HepG2 (cell line): ENCODE data around the gene HSPA1A.

Experiments
- BCL6 ChIP-seq: IDR thresholded peaks from 2 replicates; pipeline ENCODE4 v1.6.1; 2016; ENCODE audit warnings: missing genetic modification reagents, missing compliant biosample characterization
- CTCF ChIP-seq: sonication (generic); formaldehyde crosslinking; IDR thresholded peaks from 2 replicates; pipeline ENCODE4 v1.5.0; 2020; ENCODE audit warnings: mild to moderate bottlenecking, missing genetic modification reagents, moderate library complexity
- ELF4 ChIP-seq: sonication (generic); formaldehyde crosslinking; IDR thresholded peaks from 2 replicates; pipeline ENCODE4 v1.5.0; 2020; ENCODE audit warnings: missing genetic modification reagents, mild to moderate bottlenecking, moderate library complexity, borderline replicate concordance
- FOXP4 ChIP-seq: sonication (generic); formaldehyde crosslinking; IDR thresholded peaks from 2 replicates; pipeline ENCODE4 v1.4.0; 2020; ENCODE audit warnings: missing genetic modification reagents
- HOXA7 ChIP-seq: sonication (generic); formaldehyde crosslinking; IDR thresholded peaks from 2 replicates; pipeline ENCODE4 v1.8.1; 2022; ENCODE audit warnings: mild to moderate bottlenecking, missing genetic modification reagents, moderate library complexity
- KDM5A ChIP-seq: fragments of 200-600 bp; sonication (generic); IDR thresholded peaks from 2 replicates; pipeline ENCODE4 v1.7.0; 2018; ENCODE audit warnings: antibody characterized with exemption, mild to moderate bottlenecking, low read length, borderline replicate concordance
- SRF ChIP-seq: IDR thresholded peaks from 2 replicates; pipeline ENCODE4 v1.6.1; 2011; ENCODE audit warnings: mild to moderate bottlenecking, low read depth, low read length, moderate library complexity
- ZNF180 ChIP-seq: sonication (generic); formaldehyde crosslinking; IDR thresholded peaks from 2 replicates; pipeline ENCODE4 v1.4.0; 2020; ENCODE audit warnings: low read depth, missing genetic modification reagents, borderline replicate concordance

- TF ChIP-seq BCL6 (CRISPR knock-in tag) = peak; percentile 72; the same call in 1 of the 2 replicates
- no peak for TF ChIP-seq ZNF180 (CRISPR knock-in tag)
- TF ChIP-seq SRF = no peak
- peak; percentile 26 for TF ChIP-seq CTCF (CRISPR knock-in tag)
- no peak for TF ChIP-seq ELF4 (CRISPR knock-in tag)
- no peak for TF ChIP-seq HOXA7 (CRISPR knock-in tag)
- peak; percentile 52 for TF ChIP-seq FOXP4 (CRISPR knock-in tag)
- no peak for TF ChIP-seq KDM5A
These were observed 38.2 kb upstream of the HSPA1A start, which contains the start of gene VWA7 for GRCh38 chr6:31776989-31777666.
